ENCODE measurements around the gene WDR90. TPM values are rescaled to one million over a fixed set of nuclear protein-coding genes. Genes with fewer than 3 reads are reported as not detected.

Gene WDR90
- total RNA-seq, 5 donors from 2014 or later (not counting 1 experiment from before 2014, with no cell fraction given): 19.7 to 35.7 (median 23.4) TPM

DNA sequence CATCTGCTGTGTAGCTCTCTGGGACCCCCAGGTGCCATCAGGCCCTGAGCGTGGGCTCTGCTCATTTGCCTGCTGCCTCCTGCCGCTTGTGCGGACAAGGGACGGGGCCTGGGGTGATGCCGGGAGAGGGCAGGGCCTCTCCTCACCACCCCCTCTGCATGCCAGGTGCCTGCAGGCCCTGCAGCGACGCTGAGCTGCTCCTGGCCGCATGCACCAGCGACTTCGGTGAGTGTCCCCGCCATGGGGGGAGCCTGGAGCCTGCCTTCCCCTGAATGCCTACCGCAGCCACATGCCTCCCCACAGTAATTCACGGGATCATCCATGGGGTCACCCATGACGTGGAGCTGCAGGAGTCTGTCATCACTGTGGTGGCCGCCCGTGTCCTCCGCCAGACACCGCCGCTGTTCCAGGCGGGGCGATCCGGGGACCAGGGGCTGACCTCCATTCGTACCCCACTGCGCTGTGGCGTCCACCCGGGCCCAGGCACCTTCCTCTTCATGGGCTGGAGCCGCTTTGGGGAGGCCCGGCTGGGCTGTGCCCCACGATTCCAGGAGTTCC lies 67.7 kb downstream of the WDR90 start:
- Histone ChIP-seq H3K27me3 (replicated peaks in 1 of 2; ENCODE audit: control insufficient read depth in 2 of 2, extremely low read depth in 1 of 2, insufficient read depth in 2 of 2, low read length in 1 of 2) (peaks cover 0 to 35% of the 10 kb centered on the region in 2 experiments), H3K4me3 (ENCODE audit: control insufficient read depth in 1 of 2, extremely low read depth in 1 of 2, low read length in 1 of 2) (no peak overlapping the region), H3K27ac (ENCODE audit: low read length) (no peak overlapping the region), H3K36me3 (ENCODE audit: control insufficient read depth in 2 of 2, extremely low read depth in 1 of 2, insufficient read depth in 1 of 2, low read length in 1 of 2) (no peaks in the 10 kb centered on the region), H3K9me3 (no peaks in the 10 kb centered on the region), H3K4me1 (ENCODE audit: control insufficient read depth in 1 of 2, extremely low read depth in 1 of 2, insufficient read depth in 2 of 2, low read length in 2 of 2) (peaks cover 5 to 53% of the 10 kb centered on the region in 2 experiments)
- Mint-ChIP-seq H3K4me1 (peaks cover 19 to 30% (median 21%) of the 10 kb centered on the region in 3 donors), H3K27me3 (peaks cover 7 to 8% of the 10 kb centered on the region in 2 donors), H3K4me3 (peak overlapping the region; percentile 47 to 68 (median 50)), H3K27ac (no peak overlapping the region), H3K36me3 (no peaks in the 10 kb centered on the region), H3K9me3 (no peaks in the 10 kb centered on the region)
- POLR2A ChIA-PET: no interaction called here
- ATAC-seq (replicated peaks in 1 of 4) (no peak), DNase-seq (no peak)
- WGBS (ENCODE audit: insufficient coverage): 99% methylated on average over 20 of the region's 29 CpGs
- CTCF ChIA-PET: no interaction called here

Other genes starting within 250 kb of the WDR90 start
- 10 to 100 TPM; 10.5 to 17.6 (median 11.3) TPM for gene DECR2, start 247.5 kb upstream of the WDR90 start, total RNA-seq
- gene RAB11FIP3, start 223.7 kb upstream of the WDR90 start, total RNA-seq: 10 to 100 TPM; 36.9 to 49.0 (median 44.1) TPM
- 10 to 100 TPM; 61.7 to 89.0 (median 82.7) TPM for gene CAPN15, start 121.7 kb upstream of the WDR90 start, total RNA-seq
- gene PRR35, start 89.0 kb upstream of the WDR90 start, total RNA-seq: not detected
- 1 to 10 TPM; 1.3 to 5.0 (median 3.6) TPM for gene NHLRC4, start 82.4 kb upstream of the WDR90 start, total RNA-seq
- gene PIGQ, start 79.4 kb upstream of the WDR90 start, total RNA-seq: 10 to 100 TPM; 38.2 to 86.9 (median 63.1) TPM
- gene RAB40C, start 59.3 kb upstream of the WDR90 start, total RNA-seq: 10 to 100 TPM; 14.1 to 28.0 (median 24.4) TPM
- 1 to 10 TPM in 3 of 5 donors, under 1 TPM in 2; 0.15 to 1.5 (median 1.0) TPM for gene WFIKKN1, start 18.4 kb upstream of the WDR90 start, total RNA-seq
- 10 to 100 TPM; 42.1 to 94.0 (median 87.2) TPM for gene METTL26, start 13.1 kb upstream of the WDR90 start, total RNA-seq
- gene MCRIP2, start 7.5 kb upstream of the WDR90 start, total RNA-seq: 10 to 100 TPM; 19.1 to 43.0 (median 40.0) TPM
- gene RHOT2, start 18.8 kb downstream of the WDR90 start, total RNA-seq: 100 to 1,000 TPM; 181 to 320 (median 286) TPM
- gene RHBDL1, start 26.3 kb downstream of the WDR90 start, total RNA-seq: 1 to 10 TPM; 2.0 to 3.6 (median 2.5) TPM
- gene STUB1, start 31.0 kb downstream of the WDR90 start, total RNA-seq: 100 to 1,000 TPM in 3 of 5 donors, 10 to 100 TPM in 2; 67.3 to 119 (median 114) TPM
- gene JMJD8, start 35.0 kb downstream of the WDR90 start, total RNA-seq: 10 to 100 TPM; 27.3 to 54.4 (median 49.1) TPM
- 10 to 100 TPM; 10.7 to 22.4 (median 18.4) TPM for gene WDR24, start 41.0 kb downstream of the WDR90 start, total RNA-seq
- 10 to 100 TPM; 16.4 to 65.5 (median 50.2) TPM for gene FBXL16, start 56.4 kb downstream of the WDR90 start, total RNA-seq
- 10 to 100 TPM in 3 of 5 donors, 1 to 10 TPM in 2; 4.2 to 18.2 (median 12.0) TPM for gene METRN, start 65.8 kb downstream of the WDR90 start, total RNA-seq
- gene ANTKMT, start 71.8 kb downstream of the WDR90 start, total RNA-seq: 10 to 100 TPM; 22.9 to 38.8 (median 27.2) TPM
- 10 to 100 TPM in 1 of 5 donors, 1 to 10 TPM in 4; 3.1 to 17.1 (median 8.6) TPM for gene CCDC78, start 77.1 kb downstream of the WDR90 start, total RNA-seq
- 10 to 100 TPM in 4 of 5 donors, 1 to 10 TPM in 1; 9.9 to 50.1 (median 31.6) TPM for gene HAGHL, start 77.7 kb downstream of the WDR90 start, total RNA-seq
- gene CIAO3, start 91.6 kb downstream of the WDR90 start, total RNA-seq: 10 to 100 TPM; 36.2 to 69.1 (median 58.6) TPM
- under 1 TPM in 2 of 5 donors, not detected in 3; 0.55 to 0.60 TPM for gene MSLN, start 111.4 kb downstream of the WDR90 start, total RNA-seq
- 10 to 100 TPM; 16.0 to 35.3 (median 34.5) TPM for gene RPUSD1, start 139.0 kb downstream of the WDR90 start, total RNA-seq
- gene CHTF18, start 139.3 kb downstream of the WDR90 start, total RNA-seq: 10 to 100 TPM; 29.6 to 73.2 (median 49.5) TPM
- not detected for gene GNG13, start 151.4 kb downstream of the WDR90 start, total RNA-seq